Adrenal gland (tissue), 12 donors: ENCODE data around the gene TNRC6C. TPM values are rescaled to one million over a fixed set of nuclear protein-coding genes. Genes with fewer than 3 reads are reported as not detected.

Source experiments
- DNase-seq, 7 donors: peaks; one replicate each; pipeline ENCODE4 v3.0.0-alpha.2; 2019 to 2020
- H3K27ac ChIP-seq, 5 donors: fragments of 200-600 bp; sonication (generic) in 4 of 5; 1 replicate in 3 of 5; 2 replicates in 2 of 5; pipeline versions ENCODE4 v1.5.1 to v1.8.0; 2016 to 2020; ENCODE audit warnings: mild to moderate bottlenecking in 1 of 5
- H3K27me3 ChIP-seq: fragments of 200-600 bp; 2 replicates; pipeline ENCODE4 v1.8.0; 2021
- H3K36me3 ChIP-seq, 2 donors: fragments of 200-600 bp; replicated peaks in 1 of 2; 1 replicate in 1 of 2; 2 replicates in 1 of 2; pipeline versions ENCODE4 v1.5.1 to v1.8.0; 2018 to 2022
- H3K4me1 ChIP-seq, 2 donors: fragments of 200-600 bp; replicated peaks in 1 of 2; 1 replicate in 1 of 2; 2 replicates in 1 of 2; pipeline versions ENCODE4 v1.5.1 to v1.8.0; 2018 to 2021
- H3K4me3 ChIP-seq, 4 donors: fragments of 200-600 bp; sonication (generic) in 3 of 4; one replicate each; pipeline ENCODE4 v1.5.1; 2016 to 2018
- H3K9me3 ChIP-seq, 3 donors: fragments of 200-600 bp; sonication (generic) in 1 of 3; replicated peaks in 1 of 3; 1 replicate in 2 of 3; 2 replicates in 1 of 3; pipeline versions ENCODE4 v1.5.1 to v1.8.0; 2016 to 2021
- POLR2A ChIP-seq, 2 donors: fragments of 450-650 bp; IDR thresholded peaks; one replicate each; pipeline ENCODE4 v1.6.1; 2017; ENCODE audit warnings: antibody characterized with exemption in 2 of 2, mild to moderate bottlenecking in 2 of 2, moderate library complexity in 1 of 2
- WGBS, 4 donors: extraction: QIAGEN DNeasy Blood & Tissue Kit in 2 of 4; methylation state at CpG; one replicate each; pipeline versions ENCODE4 v1.1.5 to v1.1.7; 2013 to 2017; 5-methylcytosine and 5-hydroxymethylcytosine counted together
- intact Hi-C, 2 donors: fragments of 100-400 bp; cut with DNase I; formaldehyde crosslinking; loops; one replicate each; pipeline versions ENCODE4 v1.14.1 to v1.15.0; 2022 to 2023
- polyA plus RNA-seq, 3 donors: library from polyadenylated mRNA; stranded (reverse); fragments of 200-250 nt in 2 of 3; fragments of 350-450 nt in 1 of 3; fragmentation: Illumina TruSeq in 1 of 3; extraction: RNeasy Lipid Tissue Mini Kit (QIAGEN cat#74804) in 1 of 3; gene quantifications; one replicate each; pipeline ENCODE4 v1.2.3, GENCODE V29; 2013 to 2014
- total RNA-seq, 9 donors: library from RNA; depleted of rRNA in 4 of 9; stranded (reverse); fragments of >200 nt in 4 of 9; fragments of 120-200 nt in 1 of 9; fragmentation: NEBNext Ultra II Directional in 1 of 9; extraction: Animal tissue kit (Norgen Biotek cat#: 25700) in 1 of 9; gene quantifications; one replicate each; pipeline versions ENCODE4 v1.1.0 to v1.2.4, GENCODE V29; 2013 to 2023
- TF ChIP-seq, protein P1 (sequence below), 6 experiments: fragments of 450-650 bp in 4 of 6; fragments of 200-600 bp in 2 of 6; sonication (generic) in 1 of 6; IDR thresholded peaks; 1 replicate in 5 of 6; 2 replicates in 1 of 6; pipeline versions ENCODE4 v1.5.1 to v1.8.0; 2016 to 2021; ENCODE audit warnings: antibody characterized with exemption in 6 of 6, mild to moderate bottlenecking in 2 of 6, moderate library complexity in 1 of 6
- donor health status: healthy with polysubstance abuse.
- donor health status: Bipolar disorder and iron deficiency.
- donor health status: DM: yes; HTN: yes; CAD: no.
- donor health status: DM: no; HTN: no; CAD: no.
- donor health status: DM: no; HTN: no; CAD: no.
- donor health status: DM: yes; HTN: yes; CAD: no.

TNRC6C gene
- total and polyA plus RNA-seq, 12 donors: 2.8 to 18.7 (median 11.2) TPM

GRCh38 chr17:78129351-78130089 is 171.0 kb downstream of the TNRC6C start:
- Histone ChIP-seq H3K27ac (peak overlapping the region in 2 of 5 donors; percentile 47 to 91), H3K36me3 (no peaks in the 10 kb centered on the region), H3K9me3 (no peaks in the 10 kb centered on the region), H3K4me3 (no peak overlapping the region), H3K27me3 (peaks cover 11% of the 10 kb centered on the region), H3K4me1 (peaks cover 12 to 47% of the 10 kb centered on the region in 2 donors)
- intact Hi-C loops: loop anchor here in 1 of 2 donors (5.0 kb wide), 1 partner anchor 43 kb away; no protein-coding TSS in a partner anchor
- no peak for DNase-seq
- TF ChIP-seq POLR2A (IDR thresholded peaks at IDR 0.05): no peak
- TF ChIP-seq, protein P1, sequence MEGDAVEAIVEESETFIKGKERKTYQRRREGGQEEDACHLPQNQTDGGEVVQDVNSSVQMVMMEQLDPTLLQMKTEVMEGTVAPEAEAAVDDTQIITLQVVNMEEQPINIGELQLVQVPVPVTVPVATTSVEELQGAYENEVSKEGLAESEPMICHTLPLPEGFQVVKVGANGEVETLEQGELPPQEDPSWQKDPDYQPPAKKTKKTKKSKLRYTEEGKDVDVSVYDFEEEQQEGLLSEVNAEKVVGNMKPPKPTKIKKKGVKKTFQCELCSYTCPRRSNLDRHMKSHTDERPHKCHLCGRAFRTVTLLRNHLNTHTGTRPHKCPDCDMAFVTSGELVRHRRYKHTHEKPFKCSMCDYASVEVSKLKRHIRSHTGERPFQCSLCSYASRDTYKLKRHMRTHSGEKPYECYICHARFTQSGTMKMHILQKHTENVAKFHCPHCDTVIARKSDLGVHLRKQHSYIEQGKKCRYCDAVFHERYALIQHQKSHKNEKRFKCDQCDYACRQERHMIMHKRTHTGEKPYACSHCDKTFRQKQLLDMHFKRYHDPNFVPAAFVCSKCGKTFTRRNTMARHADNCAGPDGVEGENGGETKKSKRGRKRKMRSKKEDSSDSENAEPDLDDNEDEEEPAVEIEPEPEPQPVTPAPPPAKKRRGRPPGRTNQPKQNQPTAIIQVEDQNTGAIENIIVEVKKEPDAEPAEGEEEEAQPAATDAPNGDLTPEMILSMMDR (IDR thresholded peaks at IDR 0.05): no peak
- 54 to 66% (median 61%) methylated on average over 3 to 4 of the region's 4 CpGs for WGBS, 4 donors

- no peak for TF ChIP-seq POLR2A (IDR thresholded peaks at IDR 0.05)
- TF ChIP-seq, protein P1 (IDR thresholded peaks at IDR 0.05): no peak
- Histone ChIP-seq H3K4me1 (peaks cover 12 to 42% of the 10 kb centered on the region in 2 donors), H3K9me3 (no peaks in the 10 kb centered on the region), H3K36me3 (no peaks in the 10 kb centered on the region), H3K27me3 (peaks cover 11% of the 10 kb centered on the region), H3K4me3 (no peak overlapping the region), H3K27ac (peak overlapping the region in 2 of 5 donors; percentile 47 to 91)
- 45 to 78% (median 59%) methylated on average over 5 of the region's 5 CpGs for WGBS, 4 donors
- intact Hi-C loops: no loop called here
- DNase-seq: no peak
Observed at GRCh38 chr17:78130090-78130436, 171.6 kb downstream of the TNRC6C start.

DNA sequence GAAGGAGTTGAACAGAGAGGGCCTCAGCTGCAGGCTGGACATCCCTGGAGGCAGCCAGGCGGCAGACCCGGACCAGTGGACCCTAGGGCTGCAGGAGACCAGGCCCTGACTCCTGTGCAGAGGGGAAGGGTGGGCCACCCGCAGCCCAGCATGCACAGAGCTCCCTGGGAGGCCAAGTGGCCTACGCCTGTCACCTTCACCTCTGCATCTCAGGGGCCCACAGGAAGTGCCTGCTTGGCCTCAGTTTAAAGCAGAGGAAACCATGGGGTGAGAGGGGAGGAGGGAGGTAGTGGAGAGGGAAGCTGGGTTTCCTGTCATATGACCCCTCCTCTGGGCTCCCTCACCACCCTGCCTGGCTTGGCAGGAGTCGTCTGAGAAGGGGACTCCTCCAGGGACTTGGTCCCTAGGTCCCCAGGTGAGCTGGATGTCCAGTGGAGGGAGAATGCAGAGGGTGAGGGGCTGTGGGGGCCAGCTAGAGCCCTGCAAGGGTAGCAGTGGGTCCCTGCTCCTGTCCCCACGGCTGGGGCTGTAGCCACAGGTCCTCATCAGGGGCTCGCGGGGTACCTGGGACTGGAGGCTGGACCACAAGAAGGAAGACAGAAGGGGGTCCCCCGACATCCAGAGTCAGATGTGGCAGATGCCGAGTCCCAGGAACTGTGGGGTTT is 172.1 kb downstream of the TNRC6C start, which contains the start of gene TMC8:
Gene TMC8, plus strand, starts transcription at position 335 of the 665 bp plus-strand sequence. CDS start 818 bp downstream, outside the sequence.
- Histone ChIP-seq H3K27ac (peak within 1 kb of the TSS in 2 of 5 donors; percentile 47 to 91), H3K4me1 (peaks cover 12 to 39% of the 10 kb centered on the region in 2 donors), H3K9me3 (no peaks in the 10 kb centered on the region), H3K27me3 (peaks cover 11% of the 10 kb centered on the region), H3K36me3 (no peaks in the 10 kb centered on the region), H3K4me3 (peak within 1 kb of the TSS in 1 of 4 donors; percentile 39)
- TF ChIP-seq, protein P1 (IDR thresholded peaks at IDR 0.05): no peak
- TF ChIP-seq POLR2A (IDR thresholded peaks at IDR 0.05): no peak
- DNase-seq: peak in 1 of 7 donors; percentile 53
- WGBS, 4 donors: 52 to 75% (median 66%) methylated on average over 6 to 10 of the region's 10 CpGs
- intact Hi-C loops: no loop called here
